Motor neuron (in vitro differentiated cells): ENCODE results near the gene SASH1. TPM values are rescaled to one million over a fixed set of nuclear protein-coding genes. Genes with fewer than 3 reads are reported as not detected.
A peak's percentile ranks its signal among the peaks of the same experiment; 100 is the strongest.

ENCODE experiments used
- ATAC-seq, 8 experiments: fragments of 200-7000 bp; cut with Tn5 transposase; replicated peaks in 6 of 8; 2 replicates each; pipeline ENCODE4 v1.8.0; 2021; ENCODE audit warnings: mild to moderate bottlenecking in 8 of 8, moderate library complexity in 8 of 8
- H3K27ac ChIP-seq, 2 donors: fragments of 250-450 bp; sonication (Bioruptor Pico); 2 replicates each; pipeline ENCODE4 v1.9.0; 2021; ENCODE audit warnings: antibody characterized with exemption in 2 of 2, mild to moderate bottlenecking in 2 of 2, moderate library complexity in 1 of 2
- H3K4me1 ChIP-seq, 2 donors: fragments of 250-450 bp; sonication (Bioruptor Pico); replicated peaks in 1 of 2; 2 replicates each; pipeline ENCODE4 v1.6.1; 2021; ENCODE audit warnings: antibody characterized with exemption in 2 of 2, mild to moderate bottlenecking in 2 of 2, moderate library complexity in 1 of 2
- H3K4me3 ChIP-seq, 5 donors: fragments of 250-450 bp; sonication (Bioruptor Pico); 2 replicates each; pipeline ENCODE4 v1.9.0; 2021; ENCODE audit warnings: antibody characterized with exemption in 5 of 5, mild to moderate bottlenecking in 5 of 5, moderate library complexity in 4 of 5
- WGBS, 10 experiments: fragments of 450-650 bp; shearing (Covaris generic); methylation state at CpG; one replicate each; pipeline ENCODE4 v1.0.0; 2022; 5-methylcytosine and 5-hydroxymethylcytosine counted together
- in situ Hi-C, 9 experiments: fragments of 400-800 bp; cut with MboI; loops; one replicate each; pipeline ENCODE4 v1.15.0; 2021; ENCODE audit warnings: low sequenced_read_pairs in 9 of 9, low pct_unique_long_range_greater_than_20kb in 2 of 9; ENCODE audit not compliant: unreplicated experiment in 9 of 9
- total RNA-seq, 8 experiments: library from RNA; unstranded; fragments of 300-600 nt; gene quantifications; 2 replicates each; pipeline versions ENCODE4 v1.2.3 to v1.2.4, GENCODE V29; 2022

SASH1 gene
- total RNA-seq, 8 experiments from 2014 or later = 7.8 to 139 (median 18.4) TPM

DNA sequence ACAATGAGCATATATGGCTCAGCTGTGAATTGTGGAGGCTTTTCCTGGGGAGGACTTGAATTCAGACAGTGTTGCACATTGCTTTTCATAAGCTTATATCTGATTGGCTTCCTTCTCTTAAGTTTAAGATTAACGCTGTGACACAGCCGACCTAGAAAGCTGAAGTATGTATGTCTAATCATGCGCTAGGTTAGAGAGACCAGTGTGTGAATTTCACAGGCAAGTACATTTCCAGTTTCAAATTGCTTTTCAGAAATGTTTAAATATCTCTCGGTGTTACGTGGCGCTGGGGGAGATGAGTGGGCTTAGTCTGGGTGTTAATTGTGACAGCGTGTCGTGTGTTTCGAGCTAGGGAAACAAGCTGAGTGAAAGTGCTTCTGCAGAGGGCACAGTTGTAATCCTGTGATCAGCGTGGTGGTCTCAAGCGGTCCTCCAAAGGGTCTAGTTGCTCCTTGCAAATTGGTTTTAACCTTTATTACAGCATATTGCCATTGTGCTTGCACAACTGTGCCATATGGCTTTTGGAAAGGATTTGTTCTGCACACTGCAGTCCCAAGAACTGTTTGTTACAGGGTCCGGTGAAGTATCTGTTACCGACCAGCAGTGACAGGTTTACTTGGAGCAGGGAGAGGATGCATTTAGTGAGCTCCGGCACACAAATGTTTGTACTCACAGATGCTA, 166.6 kb downstream of the SASH1 start:
- Histone ChIP-seq H3K27ac (peak overlapping the region; percentile 15 to 22), H3K4me3 (peak overlapping the region; percentile 10 to 40 (median 30)), H3K4me1 (peaks cover 11 to 25% of the 10 kb centered on the region in 2 donors)
- in situ Hi-C loops = no loop called here
- WGBS, 10 experiments = 0 to 42% (median 33%) methylated on average over 2 to 14 of the region's 14 CpGs
- ATAC-seq = peak; percentile 4 to 60 (median 54)

GRCh38 chr6:148509800-148510581, 167.4 kb downstream of the SASH1 start:
- Histone ChIP-seq H3K27ac (peak overlapping the region; percentile 7 to 22), H3K4me1 (peaks cover 11 to 25% of the 10 kb centered on the region in 2 donors), H3K4me3 (peak overlapping the region; percentile 10 to 40 (median 30))
- in situ Hi-C loops = no loop called here
- WGBS, 10 experiments = 0 to 100% (median 35%) methylated on average over 1 to 6 of the region's 6 CpGs; no CpG with 5 or more reads in 1 of the 10 experiments
- peak; percentile 47 to 88 (median 84) for ATAC-seq

DNA sequence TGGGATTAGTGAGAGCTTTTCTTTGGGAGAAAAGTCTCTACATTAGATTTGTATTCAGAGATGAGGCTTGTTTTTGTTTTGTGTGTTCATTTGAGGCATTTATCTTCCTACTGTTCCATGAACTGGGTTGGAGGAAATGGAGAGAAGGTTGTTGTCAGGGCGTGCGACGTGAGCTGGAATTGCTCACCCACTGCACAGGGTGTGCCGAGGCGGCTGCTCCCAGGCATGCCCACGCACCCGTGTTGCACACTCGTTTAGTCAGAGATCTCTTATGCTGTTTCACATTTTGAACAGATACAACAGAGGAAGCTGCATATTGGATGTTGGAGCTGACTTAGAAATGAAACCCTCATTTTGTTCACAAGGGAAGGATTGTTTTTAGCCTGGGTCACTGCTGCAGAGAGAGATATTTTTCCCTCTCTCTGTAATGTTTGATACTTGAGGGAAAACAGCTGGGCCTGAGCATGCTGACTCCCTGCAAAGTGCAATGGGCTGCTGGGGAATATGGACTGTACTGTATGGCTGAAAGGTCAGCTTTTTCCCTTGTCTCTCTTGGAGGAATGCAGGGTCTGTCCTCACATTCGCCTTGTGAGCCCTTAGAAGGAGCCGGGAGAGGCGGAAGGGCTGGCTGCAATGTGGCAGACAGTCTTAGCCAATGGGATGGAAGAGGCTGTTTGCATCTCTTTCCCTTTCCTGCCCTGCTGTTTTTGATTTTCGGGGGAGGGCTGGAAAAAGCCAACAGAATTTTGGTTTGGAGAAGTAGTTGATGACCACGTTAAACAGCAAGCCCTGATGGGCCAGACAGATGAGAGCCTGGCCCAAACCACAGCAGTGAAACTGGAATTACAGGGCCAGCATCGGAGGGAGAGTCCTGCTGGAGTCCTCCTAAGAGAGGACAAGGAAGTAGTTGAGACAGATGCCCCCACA, 170.8 kb downstream of the SASH1 start:
- H3K27ac ChIP-seq = no peak overlapping the region
- in situ Hi-C loops = no loop called here
- H3K4me1 ChIP-seq = peaks cover 4 to 19% of the 10 kb centered on the region in 2 donors
- peak in 2 of 8 experiments; percentile 44 to 59 for ATAC-seq
- H3K4me3 ChIP-seq = no peak overlapping the region
- 2 to 98% (median 80%) methylated on average over 1 to 14 of the region's 14 CpGs; no CpG with 5 or more reads in 1 of the 10 experiments for WGBS, 10 experiments

DNA sequence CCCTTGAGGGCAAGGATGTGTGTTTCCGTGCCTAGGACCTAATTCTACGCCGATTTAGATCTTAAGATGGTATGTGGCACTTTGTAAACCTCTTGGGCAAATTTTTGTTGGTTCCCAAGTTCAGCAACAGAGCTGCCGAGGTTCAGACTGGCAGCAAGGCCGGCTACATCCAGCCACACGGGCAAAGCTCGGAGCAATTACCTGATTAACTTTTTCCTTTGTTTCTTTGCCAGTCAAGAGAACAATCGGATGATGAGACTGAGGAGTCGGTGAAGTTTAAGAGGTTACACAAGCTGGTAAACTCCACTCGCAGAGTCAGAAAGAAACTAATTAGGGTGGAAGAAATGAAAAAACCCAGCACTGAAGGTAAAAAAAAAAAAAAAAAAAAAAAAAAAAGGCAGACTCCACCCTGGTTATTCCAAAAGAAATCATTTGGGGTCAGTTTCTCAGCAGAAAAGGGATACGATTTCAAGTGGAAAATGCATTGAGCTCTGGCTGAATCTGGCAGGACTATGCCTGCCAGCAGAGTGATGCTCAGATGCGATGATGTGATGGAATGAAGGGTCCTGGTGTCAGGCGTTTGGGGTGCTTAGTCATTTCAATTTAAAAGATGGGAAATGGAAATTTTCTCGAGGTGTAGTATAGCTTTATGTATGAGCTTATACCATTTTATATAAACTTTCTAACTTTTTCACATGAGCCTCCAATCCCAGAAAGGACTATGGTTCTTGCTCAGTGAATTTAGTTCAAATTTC, 171.6 kb downstream of the SASH1 start:
- H3K4me1 ChIP-seq = peaks cover 4 to 13% of the 10 kb centered on the region in 2 donors
- WGBS, 10 experiments = 5 to 95% (median 88%) methylated on average over 4 to 14 of the region's 14 CpGs
- H3K27ac ChIP-seq = no peak overlapping the region
- no peak for ATAC-seq
- no peak overlapping the region for H3K4me3 ChIP-seq
- in situ Hi-C loops = no loop called here

GRCh38 chr6:148516217-148516616, 173.6 kb downstream of the SASH1 start:
- ATAC-seq = no peak
- in situ Hi-C loops = no loop called here
- peaks cover 4 to 8% of the 10 kb centered on the region in 2 donors for H3K4me1 ChIP-seq
- WGBS, 10 experiments = 20 to 100% (median 50%) methylated on average over 1 of the region's 7 CpGs; no CpG with 5 or more reads in 5 of the 10 experiments
- no peak overlapping the region for H3K27ac ChIP-seq
- H3K4me3 ChIP-seq = no peak overlapping the region

GRCh38 chr6:148516617-148517016, 174.0 kb downstream of the SASH1 start:
- ATAC-seq = no peak
- WGBS, 10 experiments = 57 to 100% (median 83%) methylated on average over 1 to 3 of the region's 4 CpGs; no CpG with 5 or more reads in 3 of the 10 experiments
- Histone ChIP-seq H3K4me1 (peaks cover 6 to 12% of the 10 kb centered on the region in 2 donors), H3K27ac (no peak overlapping the region), H3K4me3 (no peak overlapping the region)
- in situ Hi-C loops = no loop called here

- in situ Hi-C loops = no loop called here
- Histone ChIP-seq H3K27ac (no peak overlapping the region), H3K4me3 (no peak overlapping the region), H3K4me1 (peaks cover 8 to 17% of the 10 kb centered on the region in 2 donors)
- ATAC-seq = no peak
- 63 to 100% (median 100%) methylated on average over 1 to 5 of the region's 10 CpGs; no CpG with 5 or more reads in 5 of the 10 experiments for WGBS, 10 experiments
These were observed 174.8 kb downstream of the SASH1 start for GRCh38 chr6:148517470-148517869.

- H3K4me1 ChIP-seq = peaks cover 8 to 21% of the 10 kb centered on the region in 2 donors
- in situ Hi-C loops = no loop called here
These were observed 176.0 kb downstream of the SASH1 start for GRCh38 chr6:148518511-148519156.

DNA sequence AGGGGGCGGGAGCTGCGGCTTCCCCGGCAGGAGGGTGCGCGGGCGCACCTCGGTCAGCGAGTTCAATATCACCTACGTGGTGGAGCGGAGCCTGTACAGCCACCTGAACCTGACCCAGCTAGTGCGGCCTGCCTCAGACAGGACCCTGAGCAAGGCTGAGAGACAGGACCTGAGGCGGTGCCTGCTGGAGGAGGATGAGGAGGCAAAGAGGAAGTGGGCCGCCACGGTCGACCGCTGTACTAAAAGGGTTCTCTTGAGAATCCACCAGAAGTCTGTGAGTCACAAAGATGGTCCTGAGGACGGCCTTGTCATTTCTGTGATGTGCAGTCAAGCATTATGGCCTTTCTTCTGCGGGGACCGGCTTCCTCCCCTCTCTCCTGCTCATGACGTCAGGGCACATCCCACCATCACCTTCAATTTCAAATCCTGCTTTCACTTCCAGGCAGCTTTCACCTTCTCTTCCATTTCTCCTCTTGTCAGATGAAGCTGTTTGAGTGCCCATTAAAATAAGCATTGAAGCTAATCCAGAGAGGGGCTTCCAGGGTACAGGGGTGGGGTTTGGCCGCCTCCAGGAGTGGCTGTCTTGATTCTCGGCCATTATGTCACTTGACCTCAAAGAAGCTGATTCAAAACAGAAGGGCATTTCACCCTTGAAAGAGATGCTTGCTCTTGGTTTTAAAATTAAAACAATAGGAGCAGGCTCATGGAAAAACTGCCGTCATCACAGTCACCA, 177.6 kb downstream of the SASH1 start:
- 65 to 97% (median 89%) methylated on average over 1 to 15 of the region's 23 CpGs; no CpG with 5 or more reads in 1 of the 10 experiments for WGBS, 10 experiments
- no peak overlapping the region for H3K27ac ChIP-seq
- in situ Hi-C loops = no loop called here
- peaks cover 8 to 21% of the 10 kb centered on the region in 2 donors for H3K4me1 ChIP-seq
- no peak for ATAC-seq
- H3K4me3 ChIP-seq = no peak overlapping the region

More at GRCh38 chr6:148518511-148519156, 176.0 kb downstream of the SASH1 start:
- no peak overlapping the region for H3K4me3 ChIP-seq
- H3K27ac ChIP-seq = no peak overlapping the region
- peak in 3 of 8 experiments; percentile 26 to 60 (median 57) for ATAC-seq
- WGBS, 10 experiments = 10 to 100% (median 87%) methylated on average over 2 to 9 of the region's 12 CpGs

GRCh38 chr6:148521158-148521557, 178.5 kb downstream of the SASH1 start:
- peaks cover 8 to 21% of the 10 kb centered on the region in 2 donors for H3K4me1 ChIP-seq
- peak in 6 of 8 experiments; percentile 4 to 25 (median 22) for ATAC-seq
- in situ Hi-C loops = no loop called here
- no peak overlapping the region for H3K4me3 ChIP-seq
- H3K27ac ChIP-seq = no peak overlapping the region
- WGBS, 10 experiments = 0 to 33% (median 14%) methylated on average over 1 to 5 of the region's 5 CpGs; no CpG with 5 or more reads in 1 of the 10 experiments

DNA sequence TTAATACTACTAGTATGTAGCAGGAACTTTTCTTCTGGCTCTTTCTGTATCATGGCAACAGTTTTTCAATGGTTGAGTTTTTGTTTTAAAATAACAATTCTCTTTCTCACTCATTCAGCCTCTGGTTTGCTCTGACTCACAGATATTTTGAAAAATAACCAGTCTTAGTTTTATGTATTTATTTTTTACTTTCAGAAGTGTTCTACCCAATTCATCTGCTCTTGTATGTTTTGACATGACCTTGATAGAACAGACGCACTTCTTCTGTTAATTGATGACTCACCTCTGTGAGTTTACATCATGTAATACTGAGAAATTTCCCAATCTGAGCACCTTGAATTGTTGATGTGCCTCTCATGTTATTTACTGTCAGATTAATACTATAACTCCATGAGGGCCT, 178.9 kb downstream of the SASH1 start:
- Histone ChIP-seq H3K4me3 (no peak overlapping the region), H3K27ac (no peak overlapping the region), H3K4me1 (peaks cover 8 to 21% of the 10 kb centered on the region in 2 donors)
- ATAC-seq = peak in 5 of 8 experiments; percentile 33 to 54 (median 44)
- in situ Hi-C loops = no loop called here
- 0 to 55% (median 43%) methylated on average over 1 of the region's 1 CpG; no CpG with 5 or more reads in 3 of the 10 experiments for WGBS, 10 experiments
